Stimulated activated CD4-positive, alpha-beta T cell treated with anti-CD3 and anti-CD28 coated beads, Interleukin-12 subunit alpha, Interleukin-12 subunit beta, amount 100 ng/mL, for 24 hours (primary cell): ENCODE results near the gene TUT1.

Experiments used
- DNase-seq, 2 experiments: peaks; one replicate each; pipeline ENCODE4 v3.0.0-alpha.2; 2020; ENCODE audit warnings: low read depth in 2 of 2

TUT1 gene

DNA sequence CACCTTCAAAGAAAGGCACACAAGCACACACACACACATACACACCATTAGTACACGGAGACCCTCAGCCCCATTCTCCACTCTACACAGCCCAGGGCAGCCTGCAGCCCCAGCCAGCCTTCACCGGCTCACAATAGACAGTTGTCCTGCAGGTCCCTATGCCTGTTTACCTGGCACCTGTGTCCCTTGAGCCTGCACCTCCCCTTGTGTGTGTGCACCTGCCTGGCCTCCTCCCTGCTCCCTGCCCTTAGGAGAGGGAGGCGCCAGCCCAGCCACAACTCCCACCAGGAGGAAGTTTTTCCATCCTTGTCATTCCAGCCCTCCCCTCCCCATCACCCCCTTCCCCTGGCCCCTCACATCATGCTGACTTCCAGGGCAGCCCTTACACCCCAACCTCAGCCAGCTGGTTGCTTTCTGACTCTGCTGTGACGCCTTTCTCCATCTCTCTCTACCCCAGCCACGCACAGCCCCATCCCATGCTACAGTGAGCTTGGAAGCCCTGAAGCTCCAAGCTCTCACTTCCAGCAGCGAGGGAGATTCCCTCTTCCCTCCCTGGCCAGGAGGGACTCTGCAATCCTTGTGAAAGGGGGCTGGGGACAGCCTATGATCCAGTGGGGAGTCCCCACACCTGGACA lies 49.1 kb downstream of the TUT1 start:
- no peak for DNase-seq

DNA sequence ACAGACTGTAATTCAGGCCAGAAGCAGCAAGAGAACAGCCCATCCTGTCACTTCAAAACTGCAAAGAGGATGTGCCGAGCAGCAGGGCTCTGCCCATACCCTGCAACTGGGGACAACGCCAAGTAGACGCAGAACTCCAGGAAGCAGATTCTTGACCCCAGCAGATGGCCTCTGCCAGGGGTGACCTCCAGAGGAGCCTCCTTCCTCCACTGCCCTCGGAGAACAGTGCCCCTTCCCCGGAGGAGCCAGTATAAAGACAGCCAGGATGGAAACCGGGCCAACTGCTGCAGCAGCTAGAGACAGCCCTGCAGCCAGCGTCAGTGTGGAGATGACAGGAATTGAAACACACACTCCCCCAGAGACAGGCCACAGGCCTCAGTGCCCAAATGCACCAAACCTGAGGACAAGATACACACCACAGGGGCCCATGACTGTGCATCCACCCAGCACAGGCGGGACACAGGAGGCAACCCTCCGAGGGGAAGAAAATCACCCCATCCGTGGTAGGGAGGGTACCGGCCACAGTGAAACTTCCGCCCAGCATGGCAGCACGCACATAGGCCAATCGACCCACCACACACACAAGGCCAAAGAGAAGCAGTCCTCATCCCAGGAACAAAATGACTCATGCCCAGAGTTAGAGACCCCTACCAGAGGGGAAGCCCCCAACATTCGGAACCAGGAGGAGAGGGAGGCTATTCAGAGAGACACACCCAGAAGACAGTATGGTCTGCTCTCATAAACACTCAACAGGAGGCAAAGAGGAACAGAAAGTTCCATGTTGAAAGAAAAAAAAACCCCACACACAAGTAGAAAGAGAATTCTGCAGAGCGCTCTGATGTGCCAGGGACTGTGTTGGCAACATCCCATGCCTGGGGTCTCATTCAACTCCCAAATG lies 50.3 kb downstream of the TUT1 start:
- DNase-seq, result no peak

GRCh38 chr11:62539238-62539925 lies 51.9 kb downstream of the TUT1 start:
- DNase-seq, result no peak

DNA sequence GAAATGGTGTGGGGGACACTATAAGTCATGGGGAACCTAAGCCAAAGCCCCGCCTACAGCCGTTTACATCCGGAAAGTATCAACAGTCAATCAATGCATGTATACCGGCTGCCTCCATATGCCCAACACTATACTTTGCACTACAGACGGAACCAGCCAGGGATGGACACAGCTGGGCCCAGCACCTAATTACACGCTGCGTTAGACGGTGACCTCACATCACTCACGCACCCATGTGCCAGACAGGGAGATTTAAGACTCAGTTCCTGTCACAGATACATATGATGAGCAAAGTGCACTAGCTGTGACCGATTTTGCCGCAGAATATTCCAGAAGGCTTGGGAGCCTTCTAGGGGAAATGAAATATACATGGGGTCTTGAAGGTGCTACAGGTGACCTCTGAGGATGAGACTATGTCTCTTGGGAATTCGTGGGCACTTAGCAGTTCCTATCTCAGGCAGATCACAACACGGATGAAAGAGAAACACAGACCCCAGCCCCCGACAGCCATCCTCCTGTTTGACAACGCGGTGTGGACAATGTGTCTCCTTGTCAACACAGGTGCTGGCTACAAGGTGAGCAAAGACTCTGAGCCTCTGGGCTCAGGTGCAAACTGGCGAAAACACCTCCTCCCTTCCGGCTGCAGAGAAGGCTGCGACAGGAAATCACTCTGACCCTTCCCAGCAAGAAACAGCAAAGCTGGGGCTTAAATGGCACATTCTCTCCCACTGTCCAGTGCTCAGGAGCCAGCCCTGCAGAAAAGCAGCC lies 52.7 kb downstream of the TUT1 start:
- DNase-seq, result no peak

- no peak for DNase-seq
Measured at GRCh38 chr11:62536301-62536957, 54.9 kb downstream of the TUT1 start.

- no peak for DNase-seq
Measured at GRCh38 chr11:62535802-62536201, 55.5 kb downstream of the TUT1 start.

DNA sequence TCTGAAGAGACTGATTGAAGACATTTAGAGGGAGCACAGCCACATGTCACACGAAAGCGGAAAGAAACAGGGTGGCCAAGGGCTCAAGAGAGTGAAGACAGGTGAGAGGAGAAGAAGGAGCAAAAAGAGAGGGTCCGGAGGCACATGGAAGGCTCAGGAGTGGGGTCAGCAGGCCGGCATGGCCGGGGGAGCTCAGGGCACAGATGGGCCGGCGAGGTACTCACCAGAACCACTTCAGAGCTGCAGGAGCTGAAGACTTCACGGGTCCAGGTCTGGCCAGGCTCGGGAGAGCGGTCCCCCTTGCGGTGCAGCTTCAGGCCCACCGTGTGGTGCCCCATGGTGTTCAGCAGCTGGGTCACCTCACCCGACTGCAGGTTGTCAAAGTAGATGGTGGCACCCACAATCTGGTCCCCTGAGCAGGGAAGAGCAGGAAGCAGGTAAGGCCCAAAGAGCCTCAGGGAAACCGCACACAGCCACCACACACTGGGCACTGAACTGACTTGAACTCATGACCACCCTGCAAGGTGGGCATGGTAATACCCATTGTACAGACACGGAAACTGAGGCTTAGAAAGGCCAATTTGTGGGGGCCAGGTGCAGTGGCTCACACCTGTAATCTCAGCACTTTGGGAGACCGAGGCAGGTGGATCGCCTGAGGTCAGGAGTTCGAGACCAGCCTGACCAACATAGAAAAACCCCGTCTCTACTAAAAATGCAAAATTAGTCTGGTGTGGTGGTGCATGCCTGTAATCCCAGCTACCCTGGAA lies 56.4 kb downstream of the TUT1 start:
- DNase-seq, result no peak

GRCh38 chr11:62532096-62532495 lies 59.2 kb downstream of the TUT1 start:
- DNase-seq, result no peak
